Astrocyte (in vitro differentiated cells and primary cell): Measurements from ENCODE around the gene MROH8. TPM values are rescaled to one million over a fixed set of nuclear protein-coding genes. Genes with fewer than 3 reads are reported as not detected.

Experiments used
- DNase-seq: peaks from one replicate; pipeline ENCODE4 v3.0.0-alpha.2; 2010; ENCODE audit warnings: low read depth
- FAIRE-seq: peaks from 2 replicates; lab custom pipeline; 2011; peaks lifted over from hg19 to GRCh38; lab: Jason Lieb, UNC
- H2AFZ ChIP-seq: 2 replicates; pipeline ENCODE4 v1.6.0; 2012; ENCODE audit warnings: low read depth, low read length, inconsistent platforms
- H3K27ac ChIP-seq: 2 replicates; pipeline ENCODE4 v1.5.1; 2011; ENCODE audit warnings: low read depth, low read length, inconsistent platforms
- H3K27me3 ChIP-seq: 2 replicates; pipeline ENCODE4 v1.6.0; 2011; ENCODE audit warnings: low read length, inconsistent platforms; ENCODE audit not compliant: insufficient read depth
- H3K36me3 ChIP-seq: 2 replicates; pipeline ENCODE4 v1.5.1; 2011; ENCODE audit warnings: low read length, inconsistent platforms; ENCODE audit not compliant: insufficient read depth
- H3K4me1 ChIP-seq: 2 replicates; pipeline ENCODE4 v1.5.1; 2011; ENCODE audit warnings: low read length, inconsistent platforms; ENCODE audit not compliant: insufficient read depth
- H3K4me2 ChIP-seq: 2 replicates; pipeline ENCODE4 v1.6.0; 2012; ENCODE audit warnings: low read length, inconsistent platforms
- H3K4me3 ChIP-seq: 2 replicates; pipeline ENCODE4 v1.5.1; 2011; ENCODE audit warnings: low read depth, mild to moderate bottlenecking, low read length, inconsistent platforms; ENCODE audit not compliant: insufficient read depth
- H3K79me2 ChIP-seq: 2 replicates; pipeline ENCODE4 v1.6.0; 2012; ENCODE audit warnings: mild to moderate bottlenecking, low read length, inconsistent platforms; ENCODE audit not compliant: insufficient read depth
- H3K9ac ChIP-seq: 2 replicates; pipeline ENCODE4 v1.6.0; 2012; ENCODE audit warnings: mild to moderate bottlenecking, low read length, inconsistent platforms
- H3K9me3 ChIP-seq: 2 replicates; pipeline ENCODE4 v1.5.1; 2012; ENCODE audit warnings: low read depth, mild to moderate bottlenecking, low read length, inconsistent platforms; ENCODE audit not compliant: insufficient read depth
- H4K20me1 ChIP-seq: 2 replicates; pipeline ENCODE4 v1.6.0; 2012; ENCODE audit warnings: low read length, inconsistent platforms; ENCODE audit not compliant: insufficient read depth
- H3K27ac Mint-ChIP-seq: one replicate; pipeline ENCODE4 v1.8.0; 2021; ENCODE audit warnings: mild to moderate bottlenecking, mixed read lengths; ENCODE audit not compliant: unreplicated experiment
- H3K27me3 Mint-ChIP-seq: one replicate; pipeline ENCODE4 v1.8.0; 2021; ENCODE audit warnings: low read depth, mixed read lengths; ENCODE audit not compliant: unreplicated experiment
- H3K36me3 Mint-ChIP-seq: one replicate; pipeline ENCODE4 v1.8.0; 2021; ENCODE audit warnings: low read depth, mixed read lengths; ENCODE audit not compliant: unreplicated experiment
- H3K4me1 Mint-ChIP-seq: one replicate; pipeline ENCODE4 v1.8.0; 2021; ENCODE audit warnings: low read depth, mixed read lengths; ENCODE audit not compliant: unreplicated experiment
- H3K4me3 Mint-ChIP-seq: one replicate; pipeline ENCODE4 v1.8.0; 2021; ENCODE audit warnings: mild to moderate bottlenecking, moderate library complexity, mixed read lengths; ENCODE audit not compliant: unreplicated experiment
- H3K9me3 Mint-ChIP-seq: one replicate; pipeline ENCODE4 v1.8.0; 2021; ENCODE audit warnings: mild to moderate bottlenecking, mixed read lengths; ENCODE audit not compliant: unreplicated experiment
- EZH2 ChIP-seq: IDR thresholded peaks from 2 replicates; pipeline ENCODE4 v1.6.1; 2012; ENCODE audit warnings: mild to moderate bottlenecking, low read length, inconsistent platforms; ENCODE audit not compliant: insufficient read depth
- total RNA-seq: library from RNA; stranded (reverse); gene quantifications from 2 replicates; pipeline ENCODE4 v1.2.1, GENCODE V29; 2021
- TF ChIP-seq, protein P1 (sequence below): IDR thresholded peaks from 2 replicates; pipeline ENCODE4 v1.5.1; 2011; ENCODE audit warnings: low read depth, mild to moderate bottlenecking, inconsistent platforms, low read length, moderate library complexity; ENCODE audit not compliant: insufficient read depth

The MROH8 gene
- total RNA-seq, 1 donor from 2014 or later = 1.3 TPM

DNA sequence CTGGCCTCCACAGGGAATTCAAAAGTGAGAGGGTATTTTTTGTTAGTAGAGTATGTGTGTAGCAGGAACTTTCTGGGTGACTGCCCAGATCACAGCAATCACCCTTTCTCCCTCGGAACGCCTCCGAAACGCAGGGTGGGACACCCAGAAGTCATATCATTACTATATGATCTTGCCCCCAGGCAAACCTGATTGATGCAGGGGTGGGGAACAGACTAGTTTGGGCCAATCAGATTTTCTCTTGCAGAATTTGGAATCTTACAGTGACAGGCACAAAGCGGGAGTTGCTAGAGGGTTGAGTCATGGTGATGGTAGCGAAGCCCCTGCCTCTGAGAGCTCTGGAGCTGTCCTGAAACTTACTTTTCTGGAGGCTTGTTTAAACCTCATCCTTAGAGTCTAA, 16.7 kb downstream of the MROH8 start:
- Histone ChIP-seq H4K20me1 (no peaks in the 10 kb centered on the region), H3K4me3 (no peak overlapping the region), H3K79me2 (no peaks in the 10 kb centered on the region), H3K27ac (no peak overlapping the region), H3K27me3 (peaks cover 4% of the 10 kb centered on the region), H3K9me3 (no peaks in the 10 kb centered on the region), H3K9ac (no peak overlapping the region), H3K36me3 (no peaks in the 10 kb centered on the region), H3K4me2 (no peak overlapping the region), H3K4me1 (no peaks in the 10 kb centered on the region), H2AFZ (no peak overlapping the region)
- Mint-ChIP-seq H3K36me3 (no peaks in the 10 kb centered on the region), H3K4me1 (peaks cover 4% of the 10 kb centered on the region), H3K27me3 (peaks cover 12% of the 10 kb centered on the region), H3K4me3 (no peak overlapping the region), H3K9me3 (no peaks in the 10 kb centered on the region), H3K27ac (no peak overlapping the region)
- DNase-seq = no peak
- TF ChIP-seq, protein P1, sequence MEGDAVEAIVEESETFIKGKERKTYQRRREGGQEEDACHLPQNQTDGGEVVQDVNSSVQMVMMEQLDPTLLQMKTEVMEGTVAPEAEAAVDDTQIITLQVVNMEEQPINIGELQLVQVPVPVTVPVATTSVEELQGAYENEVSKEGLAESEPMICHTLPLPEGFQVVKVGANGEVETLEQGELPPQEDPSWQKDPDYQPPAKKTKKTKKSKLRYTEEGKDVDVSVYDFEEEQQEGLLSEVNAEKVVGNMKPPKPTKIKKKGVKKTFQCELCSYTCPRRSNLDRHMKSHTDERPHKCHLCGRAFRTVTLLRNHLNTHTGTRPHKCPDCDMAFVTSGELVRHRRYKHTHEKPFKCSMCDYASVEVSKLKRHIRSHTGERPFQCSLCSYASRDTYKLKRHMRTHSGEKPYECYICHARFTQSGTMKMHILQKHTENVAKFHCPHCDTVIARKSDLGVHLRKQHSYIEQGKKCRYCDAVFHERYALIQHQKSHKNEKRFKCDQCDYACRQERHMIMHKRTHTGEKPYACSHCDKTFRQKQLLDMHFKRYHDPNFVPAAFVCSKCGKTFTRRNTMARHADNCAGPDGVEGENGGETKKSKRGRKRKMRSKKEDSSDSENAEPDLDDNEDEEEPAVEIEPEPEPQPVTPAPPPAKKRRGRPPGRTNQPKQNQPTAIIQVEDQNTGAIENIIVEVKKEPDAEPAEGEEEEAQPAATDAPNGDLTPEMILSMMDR = no peak
- TF ChIP-seq EZH2 = no peak
- no peak for FAIRE-seq

DNA sequence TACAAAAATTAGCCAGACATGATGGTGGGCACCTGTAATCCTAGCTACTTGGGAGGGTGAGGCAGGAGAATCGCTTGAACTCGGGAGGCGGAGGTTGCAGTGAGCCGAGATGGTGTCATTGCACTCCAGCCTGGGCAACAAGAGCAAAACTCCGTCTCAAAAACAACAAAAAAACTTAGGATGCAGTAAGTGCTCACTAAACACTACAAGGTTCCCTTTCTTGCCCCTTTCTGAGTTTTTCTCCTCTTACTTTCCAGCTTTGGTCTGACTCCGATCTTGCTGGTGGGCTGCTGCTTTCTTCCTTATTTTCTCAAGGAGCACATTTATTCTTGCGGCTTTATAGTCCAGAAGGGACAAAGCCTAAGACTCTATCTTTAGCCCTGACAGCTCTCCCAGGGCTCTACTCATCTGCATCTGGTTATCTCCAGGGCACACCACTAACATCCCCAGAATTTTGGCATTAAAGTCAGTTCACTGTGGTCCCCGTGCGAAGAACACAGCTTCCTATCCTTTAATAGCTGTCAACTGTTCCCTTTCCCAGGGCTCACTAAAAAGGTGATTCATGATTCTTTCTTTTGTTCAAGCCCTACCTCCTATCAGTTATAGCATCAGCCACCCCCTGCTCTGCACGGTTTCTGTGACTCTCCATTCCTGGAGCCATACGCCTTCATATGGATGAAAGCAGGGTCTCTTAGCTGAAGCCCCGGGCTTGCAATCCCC, 17.4 kb downstream of the MROH8 start:
- no peak overlapping the region for H3K4me3 Mint-ChIP-seq
- no peaks in the 10 kb centered on the region for H3K79me2 ChIP-seq
- no peak overlapping the region for H3K4me2 ChIP-seq
- no peaks in the 10 kb centered on the region for H3K4me1 ChIP-seq
- no peak for TF ChIP-seq EZH2
- DNase-seq (no peak), FAIRE-seq (no peak)
- no peak overlapping the region for H3K27ac ChIP-seq
- no peaks in the 10 kb centered on the region for H3K36me3 ChIP-seq
- peaks cover 4% of the 10 kb centered on the region for H3K4me1 Mint-ChIP-seq
- peaks cover 4% of the 10 kb centered on the region for H3K27me3 ChIP-seq
- no peak overlapping the region for H3K9ac ChIP-seq
- H3K36me3 Mint-ChIP-seq = no peaks in the 10 kb centered on the region
- H2AFZ ChIP-seq = no peak overlapping the region
- no peak overlapping the region for H3K27ac Mint-ChIP-seq
- no peak overlapping the region for H3K4me3 ChIP-seq
- H3K9me3 ChIP-seq = no peaks in the 10 kb centered on the region
- H4K20me1 ChIP-seq = no peaks in the 10 kb centered on the region
- peaks cover 12% of the 10 kb centered on the region for H3K27me3 Mint-ChIP-seq
- no peaks in the 10 kb centered on the region for H3K9me3 Mint-ChIP-seq

DNA sequence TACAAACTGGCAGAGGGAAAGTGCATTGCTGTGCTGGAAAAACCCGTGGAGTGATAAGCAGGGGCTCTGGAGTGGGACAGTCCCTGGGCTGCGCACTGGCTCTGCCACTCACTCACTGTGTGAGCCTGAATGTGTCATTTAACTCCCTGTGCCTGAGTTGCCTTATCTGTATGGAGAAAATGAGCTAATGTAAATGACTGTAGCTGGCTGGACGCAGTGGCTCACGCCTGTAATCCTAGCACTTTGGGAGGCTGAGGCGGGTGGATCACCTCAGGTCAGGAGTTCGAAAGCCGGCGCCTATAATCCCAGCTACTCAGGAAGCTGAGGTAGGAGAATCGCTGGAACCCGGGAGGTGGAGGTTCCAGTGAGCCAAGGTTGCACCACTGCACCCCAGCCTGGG, 18.7 kb downstream of the MROH8 start:
- Histone ChIP-seq H2AFZ (no peak overlapping the region), H3K9me3 (no peaks in the 10 kb centered on the region), H3K4me1 (no peaks in the 10 kb centered on the region), H4K20me1 (no peaks in the 10 kb centered on the region), H3K4me3 (no peak overlapping the region), H3K79me2 (no peaks in the 10 kb centered on the region), H3K4me2 (no peak overlapping the region), H3K27ac (no peak overlapping the region), H3K36me3 (no peaks in the 10 kb centered on the region), H3K27me3 (peaks cover 4% of the 10 kb centered on the region), H3K9ac (no peak overlapping the region)
- no peak for FAIRE-seq
- H3K9me3 Mint-ChIP-seq = no peaks in the 10 kb centered on the region
- peaks cover 12% of the 10 kb centered on the region for H3K27me3 Mint-ChIP-seq
- no peak overlapping the region for H3K27ac Mint-ChIP-seq
- H3K36me3 Mint-ChIP-seq = no peaks in the 10 kb centered on the region
- H3K4me3 Mint-ChIP-seq = no peak overlapping the region
- H3K4me1 Mint-ChIP-seq = peaks cover 4% of the 10 kb centered on the region
- TF ChIP-seq, protein P1 = no peak
- no peak for TF ChIP-seq EZH2
- no peak for DNase-seq
